WTC11 (cell line): ENCODE data around the gene GPAT3. TPM values are rescaled to one million over a fixed set of nuclear protein-coding genes. Genes with fewer than 3 reads are reported as not detected.
A peak's percentile ranks its signal among the peaks of the same experiment; 100 is the strongest.

Experiments
- ATAC-seq: fragments of 200-7000 bp; cut with Tn5 transposase; 2 replicates; pipeline ENCODE4 v1.10.0; 2021; ENCODE audit warnings: mild to moderate bottlenecking, moderate library complexity
- CTCF ChIA-PET: fragments of 300-600 bp; sonication (Branson Sonifier 250); formaldehyde crosslinking; loops from one replicate; lab custom pipeline; 2021; ENCODE audit warnings: antibody characterized with exemption; lab: Charles Lee
- POLR2A ChIA-PET: fragments of 350-600 bp; sonication (Branson Sonifier 250); formaldehyde crosslinking; loops from one replicate; lab custom pipeline; 2021; ENCODE audit warnings: antibody characterized with exemption; lab: Charles Lee
- DNase-seq: peaks from one replicate; pipeline ENCODE4 v3.0.0; 2021; ENCODE audit warnings: low spot score
- H3K27ac Mint-ChIP-seq: 2 replicates; pipeline ENCODE4 v1.8.0; 2021; ENCODE audit warnings: mixed read lengths
- H3K27me3 Mint-ChIP-seq: 2 replicates; pipeline ENCODE4 v1.8.0; 2021; ENCODE audit warnings: low read depth, mild to moderate bottlenecking, moderate library complexity, mixed read lengths
- H3K36me3 Mint-ChIP-seq: 2 replicates; pipeline ENCODE4 v1.8.0; 2021; ENCODE audit warnings: mixed read lengths
- H3K4me1 Mint-ChIP-seq: 2 replicates; pipeline ENCODE4 v1.8.0; 2022; ENCODE audit warnings: mixed read lengths
- H3K4me3 Mint-ChIP-seq: 2 replicates; pipeline ENCODE4 v1.8.0; 2021; ENCODE audit warnings: mild to moderate bottlenecking, moderate library complexity, mixed read lengths
- H3K9me3 Mint-ChIP-seq: 2 replicates; pipeline ENCODE4 v1.8.0; 2021; ENCODE audit warnings: mixed read lengths
- FOXJ3 ChIP-seq: sonication (generic); formaldehyde crosslinking; IDR thresholded peaks from 2 replicates; pipeline ENCODE4 v1.9.0; 2021; ENCODE audit warnings: missing genetic modification reagents, mild to moderate bottlenecking, borderline replicate concordance
- FOXK1 ChIP-seq: sonication (generic); formaldehyde crosslinking; IDR thresholded peaks from 2 replicates; pipeline ENCODE4 v1.8.0; 2022; ENCODE audit warnings: mild to moderate bottlenecking, moderate library complexity, missing genetic modification reagents
- NFE2L1 ChIP-seq: sonication (generic); formaldehyde crosslinking; IDR thresholded peaks from 2 replicates; pipeline ENCODE4 v1.8.1; 2023; ENCODE audit warnings: missing genetic modification reagents
- NR1H2 ChIP-seq: sonication (generic); formaldehyde crosslinking; IDR thresholded peaks from 2 replicates; pipeline ENCODE4 v1.9.0; 2021; ENCODE audit warnings: mild to moderate bottlenecking, moderate library complexity, missing genetic modification reagents
- NR2C2 ChIP-seq: sonication (generic); formaldehyde crosslinking; IDR thresholded peaks from 2 replicates; pipeline ENCODE4 v1.8.0; 2022; ENCODE audit warnings: mild to moderate bottlenecking, missing genetic modification reagents
- RELA ChIP-seq: sonication (generic); formaldehyde crosslinking; IDR thresholded peaks from 2 replicates; pipeline ENCODE4 v1.8.1; 2022; ENCODE audit warnings: missing genetic modification reagents, mild to moderate bottlenecking, borderline replicate concordance
- SOX15 ChIP-seq: fragments of 250-450 bp; sonication (Bioruptor Pico); IDR thresholded peaks from 2 replicates; pipeline ENCODE4 v1.9.0; 2021; ENCODE audit warnings: mild to moderate bottlenecking
- TEAD4 ChIP-seq: sonication (generic); formaldehyde crosslinking; IDR thresholded peaks from 2 replicates; pipeline ENCODE4 v1.8.0; 2022; ENCODE audit warnings: mild to moderate bottlenecking, missing genetic modification reagents
- TP53 ChIP-seq: sonication (generic); formaldehyde crosslinking; IDR thresholded peaks from 2 replicates; pipeline ENCODE4 v1.8.1; 2023; ENCODE audit warnings: mild to moderate bottlenecking, missing genetic modification reagents
- ZNF396 ChIP-seq: fragments of 250-450 bp; sonication (Bioruptor Pico); IDR thresholded peaks from 2 replicates; pipeline ENCODE4 v1.8.0; 2021; ENCODE audit warnings: mild to moderate bottlenecking, moderate library complexity, borderline replicate concordance
- ZNF423 ChIP-seq: fragments of 250-450 bp; sonication (Bioruptor Pico); IDR thresholded peaks from 2 replicates; pipeline ENCODE4 v2.1.2; 2022; ENCODE audit warnings: mild to moderate bottlenecking, moderate library complexity
- total RNA-seq: library from RNA; stranded (reverse); gene quantifications from 3 replicates; pipeline ENCODE4 v1.2.3, GENCODE V29; 2021
- TF ChIP-seq, protein P1 (sequence below): fragments of 250-450 bp; sonication (Bioruptor Pico); IDR thresholded peaks from 2 replicates; pipeline ENCODE4 v1.8.0; 2021; ENCODE audit warnings: mild to moderate bottlenecking
- TF ChIP-seq, protein P2 (sequence below): sonication (generic); formaldehyde crosslinking; IDR thresholded peaks from 2 replicates; pipeline ENCODE4 v1.8.0; 2022; ENCODE audit warnings: mild to moderate bottlenecking, missing genetic modification reagents
- TF ChIP-seq, protein P3 (sequence below): sonication (generic); formaldehyde crosslinking; IDR thresholded peaks from 2 replicates; pipeline ENCODE4 v1.8.0; 2023; ENCODE audit warnings: mild to moderate bottlenecking, missing genetic modification reagents
- TF ChIP-seq, protein P4 (sequence below): sonication (generic); formaldehyde crosslinking; IDR thresholded peaks from 2 replicates; pipeline ENCODE4 v1.8.1; 2023; ENCODE audit warnings: mild to moderate bottlenecking, missing genetic modification reagents, borderline replicate concordance
- TF ChIP-seq, protein P5 (sequence below): sonication (generic); formaldehyde crosslinking; IDR thresholded peaks from 2 replicates; pipeline ENCODE4 v1.8.1; 2023; ENCODE audit warnings: mild to moderate bottlenecking, missing genetic modification reagents, moderate library complexity
- TF ChIP-seq, protein P6 (sequence below): fragments of 250-450 bp; sonication (Bioruptor Pico); IDR thresholded peaks from 2 replicates; pipeline ENCODE4 v1.9.0; 2021; ENCODE audit warnings: mild to moderate bottlenecking, borderline replicate concordance

Gene GPAT3
- total RNA-seq, 1 experiment from 2014 or later = 1.3 TPM

DNA sequence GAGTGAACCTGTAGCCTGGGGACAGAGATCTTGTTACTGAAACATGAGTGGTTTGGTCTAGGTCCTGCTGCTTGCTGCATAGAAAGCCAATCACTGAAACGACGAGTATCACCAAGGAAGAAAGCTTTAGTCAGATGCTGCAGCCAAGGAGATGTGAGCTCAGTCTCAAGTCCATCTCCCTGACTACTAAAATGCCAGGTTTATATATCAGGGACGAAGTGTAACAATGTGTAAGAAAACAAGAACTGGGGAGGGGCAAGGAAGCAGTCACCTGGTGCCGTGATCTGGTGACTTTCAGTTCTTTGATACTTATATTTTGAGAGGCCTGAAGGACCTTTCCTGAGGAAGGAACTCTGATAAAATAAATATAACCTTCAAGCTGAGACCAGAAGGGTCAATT lies 31.4 kb upstream of the GPAT3 start:
- peaks cover 7% of the 10 kb centered on the region for H3K4me1 Mint-ChIP-seq

More for the DNA sequence above, 31.4 kb upstream of the GPAT3 start:
- H3K9me3 Mint-ChIP-seq = peaks cover 6% of the 10 kb centered on the region
- no peaks in the 10 kb centered on the region; the same call in 1 of the 2 replicates for H3K27me3 Mint-ChIP-seq
- TF ChIP-seq, protein P1, sequence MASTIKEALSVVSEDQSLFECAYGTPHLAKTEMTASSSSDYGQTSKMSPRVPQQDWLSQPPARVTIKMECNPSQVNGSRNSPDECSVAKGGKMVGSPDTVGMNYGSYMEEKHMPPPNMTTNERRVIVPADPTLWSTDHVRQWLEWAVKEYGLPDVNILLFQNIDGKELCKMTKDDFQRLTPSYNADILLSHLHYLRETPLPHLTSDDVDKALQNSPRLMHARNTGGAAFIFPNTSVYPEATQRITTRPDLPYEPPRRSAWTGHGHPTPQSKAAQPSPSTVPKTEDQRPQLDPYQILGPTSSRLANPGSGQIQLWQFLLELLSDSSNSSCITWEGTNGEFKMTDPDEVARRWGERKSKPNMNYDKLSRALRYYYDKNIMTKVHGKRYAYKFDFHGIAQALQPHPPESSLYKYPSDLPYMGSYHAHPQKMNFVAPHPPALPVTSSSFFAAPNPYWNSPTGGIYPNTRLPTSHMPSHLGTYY (CRISPR knock-in tag) = no peak
- no peak for TF ChIP-seq NR1H2 (CRISPR knock-in tag)
- no peak for TF ChIP-seq ZNF423 (CRISPR knock-in tag)
- no peak for TF ChIP-seq ZNF396
- TF ChIP-seq, protein P2, sequence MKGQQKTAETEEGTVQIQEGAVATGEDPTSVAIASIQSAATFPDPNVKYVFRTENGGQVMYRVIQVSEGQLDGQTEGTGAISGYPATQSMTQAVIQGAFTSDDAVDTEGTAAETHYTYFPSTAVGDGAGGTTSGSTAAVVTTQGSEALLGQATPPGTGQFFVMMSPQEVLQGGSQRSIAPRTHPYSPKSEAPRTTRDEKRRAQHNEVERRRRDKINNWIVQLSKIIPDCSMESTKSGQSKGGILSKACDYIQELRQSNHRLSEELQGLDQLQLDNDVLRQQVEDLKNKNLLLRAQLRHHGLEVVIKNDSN (CRISPR knock-in tag) = no peak
- TF ChIP-seq, protein P3, sequence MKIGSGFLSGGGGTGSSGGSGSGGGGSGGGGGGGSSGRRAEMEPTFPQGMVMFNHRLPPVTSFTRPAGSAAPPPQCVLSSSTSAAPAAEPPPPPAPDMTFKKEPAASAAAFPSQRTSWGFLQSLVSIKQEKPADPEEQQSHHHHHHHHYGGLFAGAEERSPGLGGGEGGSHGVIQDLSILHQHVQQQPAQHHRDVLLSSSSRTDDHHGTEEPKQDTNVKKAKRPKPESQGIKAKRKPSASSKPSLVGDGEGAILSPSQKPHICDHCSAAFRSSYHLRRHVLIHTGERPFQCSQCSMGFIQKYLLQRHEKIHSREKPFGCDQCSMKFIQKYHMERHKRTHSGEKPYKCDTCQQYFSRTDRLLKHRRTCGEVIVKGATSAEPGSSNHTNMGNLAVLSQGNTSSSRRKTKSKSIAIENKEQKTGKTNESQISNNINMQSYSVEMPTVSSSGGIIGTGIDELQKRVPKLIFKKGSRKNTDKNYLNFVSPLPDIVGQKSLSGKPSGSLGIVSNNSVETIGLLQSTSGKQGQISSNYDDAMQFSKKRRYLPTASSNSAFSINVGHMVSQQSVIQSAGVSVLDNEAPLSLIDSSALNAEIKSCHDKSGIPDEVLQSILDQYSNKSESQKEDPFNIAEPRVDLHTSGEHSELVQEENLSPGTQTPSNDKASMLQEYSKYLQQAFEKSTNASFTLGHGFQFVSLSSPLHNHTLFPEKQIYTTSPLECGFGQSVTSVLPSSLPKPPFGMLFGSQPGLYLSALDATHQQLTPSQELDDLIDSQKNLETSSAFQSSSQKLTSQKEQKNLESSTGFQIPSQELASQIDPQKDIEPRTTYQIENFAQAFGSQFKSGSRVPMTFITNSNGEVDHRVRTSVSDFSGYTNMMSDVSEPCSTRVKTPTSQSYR (CRISPR knock-in tag) = no peak
- TF ChIP-seq, protein P4, sequence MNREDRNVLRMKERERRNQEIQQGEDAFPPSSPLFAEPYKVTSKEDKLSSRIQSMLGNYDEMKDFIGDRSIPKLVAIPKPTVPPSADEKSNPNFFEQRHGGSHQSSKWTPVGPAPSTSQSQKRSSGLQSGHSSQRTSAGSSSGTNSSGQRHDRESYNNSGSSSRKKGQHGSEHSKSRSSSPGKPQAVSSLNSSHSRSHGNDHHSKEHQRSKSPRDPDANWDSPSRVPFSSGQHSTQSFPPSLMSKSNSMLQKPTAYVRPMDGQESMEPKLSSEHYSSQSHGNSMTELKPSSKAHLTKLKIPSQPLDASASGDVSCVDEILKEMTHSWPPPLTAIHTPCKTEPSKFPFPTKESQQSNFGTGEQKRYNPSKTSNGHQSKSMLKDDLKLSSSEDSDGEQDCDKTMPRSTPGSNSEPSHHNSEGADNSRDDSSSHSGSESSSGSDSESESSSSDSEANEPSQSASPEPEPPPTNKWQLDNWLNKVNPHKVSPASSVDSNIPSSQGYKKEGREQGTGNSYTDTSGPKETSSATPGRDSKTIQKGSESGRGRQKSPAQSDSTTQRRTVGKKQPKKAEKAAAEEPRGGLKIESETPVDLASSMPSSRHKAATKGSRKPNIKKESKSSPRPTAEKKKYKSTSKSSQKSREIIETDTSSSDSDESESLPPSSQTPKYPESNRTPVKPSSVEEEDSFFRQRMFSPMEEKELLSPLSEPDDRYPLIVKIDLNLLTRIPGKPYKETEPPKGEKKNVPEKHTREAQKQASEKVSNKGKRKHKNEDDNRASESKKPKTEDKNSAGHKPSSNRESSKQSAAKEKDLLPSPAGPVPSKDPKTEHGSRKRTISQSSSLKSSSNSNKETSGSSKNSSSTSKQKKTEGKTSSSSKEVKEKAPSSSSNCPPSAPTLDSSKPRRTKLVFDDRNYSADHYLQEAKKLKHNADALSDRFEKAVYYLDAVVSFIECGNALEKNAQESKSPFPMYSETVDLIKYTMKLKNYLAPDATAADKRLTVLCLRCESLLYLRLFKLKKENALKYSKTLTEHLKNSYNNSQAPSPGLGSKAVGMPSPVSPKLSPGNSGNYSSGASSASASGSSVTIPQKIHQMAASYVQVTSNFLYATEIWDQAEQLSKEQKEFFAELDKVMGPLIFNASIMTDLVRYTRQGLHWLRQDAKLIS = no peak
- TF ChIP-seq NR2C2 (CRISPR knock-in tag) = no peak
- TF ChIP-seq TEAD4 = no peak
- TF ChIP-seq, protein P5, sequence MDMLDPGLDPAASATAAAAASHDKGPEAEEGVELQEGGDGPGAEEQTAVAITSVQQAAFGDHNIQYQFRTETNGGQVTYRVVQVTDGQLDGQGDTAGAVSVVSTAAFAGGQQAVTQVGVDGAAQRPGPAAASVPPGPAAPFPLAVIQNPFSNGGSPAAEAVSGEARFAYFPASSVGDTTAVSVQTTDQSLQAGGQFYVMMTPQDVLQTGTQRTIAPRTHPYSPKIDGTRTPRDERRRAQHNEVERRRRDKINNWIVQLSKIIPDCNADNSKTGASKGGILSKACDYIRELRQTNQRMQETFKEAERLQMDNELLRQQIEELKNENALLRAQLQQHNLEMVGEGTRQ (CRISPR knock-in tag) = no peak
- TF ChIP-seq NFE2L1 (CRISPR knock-in tag) = no peak
- no peak for TF ChIP-seq TP53 (CRISPR knock-in tag)
- TF ChIP-seq, protein P6, sequence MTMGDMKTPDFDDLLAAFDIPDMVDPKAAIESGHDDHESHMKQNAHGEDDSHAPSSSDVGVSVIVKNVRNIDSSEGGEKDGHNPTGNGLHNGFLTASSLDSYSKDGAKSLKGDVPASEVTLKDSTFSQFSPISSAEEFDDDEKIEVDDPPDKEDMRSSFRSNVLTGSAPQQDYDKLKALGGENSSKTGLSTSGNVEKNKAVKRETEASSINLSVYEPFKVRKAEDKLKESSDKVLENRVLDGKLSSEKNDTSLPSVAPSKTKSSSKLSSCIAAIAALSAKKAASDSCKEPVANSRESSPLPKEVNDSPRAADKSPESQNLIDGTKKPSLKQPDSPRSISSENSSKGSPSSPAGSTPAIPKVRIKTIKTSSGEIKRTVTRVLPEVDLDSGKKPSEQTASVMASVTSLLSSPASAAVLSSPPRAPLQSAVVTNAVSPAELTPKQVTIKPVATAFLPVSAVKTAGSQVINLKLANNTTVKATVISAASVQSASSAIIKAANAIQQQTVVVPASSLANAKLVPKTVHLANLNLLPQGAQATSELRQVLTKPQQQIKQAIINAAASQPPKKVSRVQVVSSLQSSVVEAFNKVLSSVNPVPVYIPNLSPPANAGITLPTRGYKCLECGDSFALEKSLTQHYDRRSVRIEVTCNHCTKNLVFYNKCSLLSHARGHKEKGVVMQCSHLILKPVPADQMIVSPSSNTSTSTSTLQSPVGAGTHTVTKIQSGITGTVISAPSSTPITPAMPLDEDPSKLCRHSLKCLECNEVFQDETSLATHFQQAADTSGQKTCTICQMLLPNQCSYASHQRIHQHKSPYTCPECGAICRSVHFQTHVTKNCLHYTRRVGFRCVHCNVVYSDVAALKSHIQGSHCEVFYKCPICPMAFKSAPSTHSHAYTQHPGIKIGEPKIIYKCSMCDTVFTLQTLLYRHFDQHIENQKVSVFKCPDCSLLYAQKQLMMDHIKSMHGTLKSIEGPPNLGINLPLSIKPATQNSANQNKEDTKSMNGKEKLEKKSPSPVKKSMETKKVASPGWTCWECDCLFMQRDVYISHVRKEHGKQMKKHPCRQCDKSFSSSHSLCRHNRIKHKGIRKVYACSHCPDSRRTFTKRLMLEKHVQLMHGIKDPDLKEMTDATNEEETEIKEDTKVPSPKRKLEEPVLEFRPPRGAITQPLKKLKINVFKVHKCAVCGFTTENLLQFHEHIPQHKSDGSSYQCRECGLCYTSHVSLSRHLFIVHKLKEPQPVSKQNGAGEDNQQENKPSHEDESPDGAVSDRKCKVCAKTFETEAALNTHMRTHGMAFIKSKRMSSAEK (CRISPR knock-in tag) = no peak
- TF ChIP-seq SOX15 (CRISPR knock-in tag) = no peak
- TF ChIP-seq RELA (CRISPR knock-in tag) = no peak
- no peak for TF ChIP-seq FOXJ3 (CRISPR knock-in tag)
- TF ChIP-seq FOXK1 (CRISPR knock-in tag) = no peak
- ATAC-seq = no peak
- H3K36me3 Mint-ChIP-seq = no peaks in the 10 kb centered on the region
- POLR2A ChIA-PET = no interaction called here
- CTCF ChIA-PET = no interaction called here
- H3K4me3 Mint-ChIP-seq = no peak overlapping the region
- no peak for DNase-seq
- peak overlapping the region; percentile 81; the same call in 1 of the 2 replicates for H3K27ac Mint-ChIP-seq
